ENCODE data around the gene ANXA4.

ANXA4 gene

DNA sequence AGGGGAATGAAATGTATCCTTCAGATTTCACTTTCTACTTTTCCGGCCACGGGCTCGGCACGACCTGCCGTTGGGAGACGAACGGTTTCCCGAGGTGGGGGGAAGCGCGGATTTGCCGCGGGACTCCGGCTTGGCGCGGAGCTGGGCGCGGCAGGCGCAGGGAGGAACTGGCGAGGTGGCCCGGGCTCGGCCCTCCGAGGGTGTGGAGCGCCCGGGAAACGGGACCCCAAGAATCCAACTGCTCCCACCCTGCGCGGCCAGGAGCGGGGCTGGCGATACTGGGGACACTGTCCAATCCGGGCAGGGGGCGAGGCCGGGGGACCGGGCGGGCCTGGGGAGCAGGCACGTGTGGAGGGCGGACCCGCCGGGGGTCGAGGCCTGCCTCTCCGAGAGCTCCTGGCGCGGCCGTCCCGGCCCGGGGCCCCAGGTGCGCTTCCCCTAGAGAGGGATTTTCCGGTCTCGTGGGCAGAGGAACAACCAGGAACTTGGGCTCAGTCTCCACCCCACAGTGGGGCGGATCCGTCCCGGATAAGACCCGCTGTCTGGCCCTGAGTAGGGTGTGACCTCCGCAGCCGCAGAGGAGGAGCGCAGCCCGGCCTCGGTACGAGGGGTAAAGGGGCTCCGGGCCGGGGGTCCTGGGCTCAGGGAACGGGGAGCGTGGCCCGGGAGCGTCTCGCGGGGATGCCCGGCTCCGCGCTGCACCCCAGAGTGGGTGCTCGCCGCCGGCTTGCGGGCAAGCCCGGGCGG lies at the start of gene ANXA4:
TSS of gene ANXA4 (plus strand) at position 560 of the 747 bp plus-strand sequence. CDS start 39,432 bp downstream, outside the sequence.
- DNase-seq: peak; percentile 83

DNA sequence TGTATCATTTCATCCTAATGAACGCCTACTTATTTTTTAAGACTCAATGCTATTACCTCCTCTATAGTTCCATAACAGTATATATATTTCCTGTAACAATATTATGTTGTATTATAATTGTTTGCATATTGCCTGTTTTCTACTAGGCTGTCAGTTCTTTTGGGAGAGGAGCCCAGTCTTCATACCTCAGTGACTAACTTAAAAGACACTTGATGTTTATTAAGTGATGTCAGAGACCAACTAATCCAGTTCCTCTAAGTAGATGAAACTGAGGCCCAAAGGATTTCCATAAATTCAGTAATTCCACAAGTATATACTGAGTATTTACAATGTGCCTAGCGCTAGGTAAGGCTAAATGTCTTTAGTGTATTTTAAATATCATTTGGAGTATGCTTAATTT lies 49.5 kb upstream of the ANXA4 start:
- DNase-seq: no peak

DNA sequence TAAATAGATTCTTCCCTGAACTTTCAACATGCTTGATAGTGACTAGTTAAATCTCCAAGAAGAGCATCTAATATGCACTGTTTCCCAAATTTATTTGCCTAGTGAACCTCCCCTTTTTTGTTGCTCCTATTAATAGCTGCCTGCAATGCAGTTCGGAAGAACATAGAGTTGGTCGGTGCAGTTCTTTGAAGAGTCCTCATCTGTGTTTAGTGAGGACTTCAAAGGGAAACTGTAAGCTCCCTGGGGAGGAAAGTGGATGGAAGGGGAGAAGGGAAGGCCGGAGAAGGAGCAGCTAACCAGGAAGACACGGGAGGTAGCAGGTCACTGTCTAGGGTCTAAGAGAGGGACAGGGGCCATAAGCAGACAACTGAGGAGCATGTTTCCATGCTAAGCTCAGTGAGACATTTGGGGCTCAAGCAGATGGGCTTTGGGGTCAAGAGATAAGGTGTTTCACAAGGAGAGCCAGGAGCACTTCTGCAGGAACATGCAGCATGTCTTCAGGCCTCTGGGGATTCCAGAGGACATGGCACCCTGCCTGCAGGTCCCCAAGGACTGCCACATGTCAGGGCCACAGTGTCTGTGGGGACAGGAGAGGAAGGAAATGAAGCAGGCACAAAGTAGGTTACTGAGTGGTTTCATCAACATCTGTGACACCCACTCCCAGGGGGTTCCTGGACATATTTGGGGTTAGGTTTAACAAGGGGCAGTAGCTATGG lies 48.7 kb upstream of the ANXA4 start:
- peak; percentile 60 for DNase-seq

DNA sequence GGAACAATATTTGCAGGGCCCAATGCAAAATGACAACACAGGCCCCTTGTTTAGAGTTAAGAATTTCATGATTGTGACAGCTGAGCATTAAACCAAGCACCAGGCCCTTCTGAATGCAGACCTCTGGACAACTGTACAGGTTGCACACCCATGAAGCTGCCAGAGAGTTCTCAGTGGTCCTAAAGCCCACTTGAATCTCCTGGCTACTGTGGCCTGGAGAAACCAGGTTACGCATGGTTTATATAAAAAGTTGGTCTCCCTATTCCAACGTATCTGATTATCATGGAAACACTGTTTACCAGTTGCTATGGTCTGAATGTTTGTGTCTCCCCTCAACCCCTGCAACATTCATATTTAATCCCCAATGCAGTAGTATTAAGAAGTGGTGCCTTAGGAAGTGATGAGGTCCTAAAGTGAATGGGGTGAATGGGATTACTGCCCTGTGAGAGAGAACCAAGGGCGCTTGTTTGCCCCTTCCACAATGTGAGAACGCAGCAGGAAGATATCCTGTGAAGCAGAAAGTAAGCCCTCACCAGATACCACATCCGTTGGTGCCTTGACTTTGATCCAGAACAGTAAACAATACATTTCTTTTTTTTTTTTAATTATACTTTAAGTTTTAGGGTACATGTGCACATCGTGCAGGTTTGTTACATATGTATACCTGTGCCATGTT lies 48.0 kb upstream of the ANXA4 start:
- no peak for DNase-seq

DNA sequence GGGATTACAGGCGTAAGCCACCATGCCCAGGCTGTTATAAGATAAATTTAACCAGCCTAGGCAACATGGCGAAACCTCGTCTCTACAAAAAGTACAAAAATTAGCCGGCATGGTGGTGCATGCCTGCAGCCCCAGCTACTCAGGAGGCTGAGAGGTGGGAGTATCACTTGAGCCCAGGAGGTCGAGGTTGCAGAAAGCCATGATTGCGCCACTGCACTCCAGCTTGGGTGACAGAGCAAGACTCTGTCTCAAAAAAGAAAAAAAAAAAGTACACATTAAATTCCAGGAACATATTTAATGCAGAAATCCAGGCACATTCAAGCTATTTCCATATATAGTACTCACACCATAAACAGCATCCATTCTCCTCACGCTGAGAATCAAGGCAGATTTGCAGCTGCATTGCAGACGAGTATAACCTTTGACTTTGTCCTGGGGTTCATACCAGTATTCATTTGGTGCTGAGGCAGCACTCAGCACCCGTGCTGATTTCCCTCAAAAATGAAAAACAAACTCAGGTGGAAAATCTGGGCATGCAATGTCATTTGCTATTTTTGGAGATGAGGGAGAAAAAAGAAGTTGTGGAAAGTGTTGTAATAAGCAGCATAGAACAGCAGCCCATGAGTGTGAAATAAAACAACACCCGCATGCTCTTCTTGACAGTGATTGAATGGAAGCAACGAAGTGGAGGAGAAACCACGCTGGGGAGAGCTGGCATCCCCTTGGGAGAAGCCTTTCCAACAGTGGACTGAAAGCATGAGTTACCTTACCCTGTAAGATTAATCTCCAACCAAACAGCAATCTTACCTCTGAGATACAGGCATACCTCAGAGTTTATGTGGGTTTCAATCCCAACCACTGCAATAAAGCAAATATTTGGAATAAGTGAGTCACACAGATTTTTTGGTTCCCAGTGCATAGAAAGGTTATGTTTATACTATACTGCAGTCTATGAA lies 46.8 kb upstream of the ANXA4 start:
- no peak for DNase-seq

DNA sequence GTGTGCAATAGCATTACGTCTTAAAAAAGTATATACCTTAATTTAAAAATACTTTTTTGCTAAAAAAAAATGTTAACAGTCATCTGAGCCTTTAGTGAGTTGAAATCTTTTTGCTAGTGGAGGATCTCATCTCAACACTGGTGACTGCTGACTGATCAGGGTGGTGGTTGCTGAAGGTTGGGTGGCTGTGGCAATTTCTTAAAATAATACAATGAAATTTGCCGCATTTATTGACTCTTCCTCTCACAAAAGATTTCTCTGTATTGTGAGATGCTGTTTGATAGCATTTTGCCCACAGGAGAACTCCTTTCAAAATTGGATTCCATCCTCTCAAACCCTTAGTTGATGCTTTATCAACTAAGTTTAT lies 46.1 kb upstream of the ANXA4 start:
- DNase-seq: no peak

DNA sequence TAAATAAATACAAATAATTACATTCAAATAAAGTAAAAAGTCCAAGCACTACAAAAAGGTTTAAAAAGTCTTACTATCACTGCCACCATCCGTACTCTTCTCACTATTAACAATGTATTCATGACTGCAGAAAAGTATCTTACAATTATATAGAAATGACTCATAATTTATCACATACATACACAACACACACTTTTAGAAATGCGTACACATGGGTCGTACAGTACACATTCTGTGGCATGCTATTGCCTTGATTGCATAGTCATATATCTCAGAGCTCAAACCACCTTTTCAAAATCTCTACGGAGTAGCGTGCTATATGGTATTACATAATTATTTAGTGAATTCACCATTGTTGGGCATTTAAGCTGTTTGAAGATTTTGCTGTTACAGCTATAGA lies 41.6 kb upstream of the ANXA4 start:
- DNase-seq: no peak

DNA sequence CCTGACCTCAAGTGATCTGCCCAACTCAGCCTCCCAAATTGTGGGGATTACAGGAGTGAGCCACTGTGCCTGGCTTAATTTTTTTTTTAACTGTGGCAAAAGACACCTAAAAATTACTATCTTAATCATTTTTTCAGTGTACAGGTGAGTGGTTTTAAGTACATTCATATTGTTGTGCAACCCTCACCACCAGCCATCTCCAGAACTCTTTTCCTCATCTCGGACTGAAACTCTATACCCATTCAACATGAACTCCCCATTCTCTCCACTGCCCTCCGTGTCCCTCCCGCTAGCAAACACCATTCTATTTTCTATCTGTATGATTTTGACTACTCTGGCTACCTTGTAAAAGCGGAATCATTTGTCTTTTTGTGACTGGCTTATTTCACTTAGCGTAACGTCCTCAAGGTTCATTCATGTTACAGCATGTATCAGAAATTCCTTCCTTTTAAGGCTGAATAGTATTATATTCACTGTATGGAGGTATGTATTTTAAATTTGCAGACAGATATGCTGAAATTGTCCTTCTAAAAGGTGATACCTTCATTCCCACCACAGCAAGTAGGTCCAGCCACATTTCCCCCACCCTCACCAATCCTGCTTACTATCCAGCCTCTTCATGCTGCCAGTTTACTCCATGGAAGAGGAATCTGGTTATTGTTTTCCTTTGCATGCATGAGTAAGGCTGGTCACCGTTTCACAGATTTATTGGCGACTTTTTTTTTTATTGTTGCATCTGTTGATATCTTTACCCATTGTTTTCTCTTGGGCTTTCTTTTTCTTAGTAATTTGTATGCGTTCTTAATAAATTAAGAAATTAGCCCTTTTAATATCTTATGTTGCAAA lies 40.6 kb upstream of the ANXA4 start:
- DNase-seq: no peak

DNA sequence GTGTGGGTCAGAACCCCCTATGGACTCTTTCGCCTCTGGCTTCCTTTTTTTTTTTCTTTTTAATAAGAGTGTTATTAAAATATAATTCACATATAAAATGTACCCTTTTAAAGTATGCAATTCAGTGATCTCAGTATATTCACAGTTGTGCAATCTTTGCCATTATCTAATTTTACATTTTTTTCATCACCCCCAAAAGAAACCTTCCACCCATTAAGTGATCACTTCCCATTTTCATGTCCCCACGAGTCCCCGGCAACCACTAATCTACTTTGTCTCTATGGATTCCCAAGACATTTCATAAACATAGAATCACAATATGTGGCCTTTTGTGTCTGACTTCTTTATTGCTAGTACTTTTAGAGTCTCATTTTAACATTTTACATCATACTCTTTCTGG lies 38.7 kb upstream of the ANXA4 start:
- no peak for DNase-seq

DNA sequence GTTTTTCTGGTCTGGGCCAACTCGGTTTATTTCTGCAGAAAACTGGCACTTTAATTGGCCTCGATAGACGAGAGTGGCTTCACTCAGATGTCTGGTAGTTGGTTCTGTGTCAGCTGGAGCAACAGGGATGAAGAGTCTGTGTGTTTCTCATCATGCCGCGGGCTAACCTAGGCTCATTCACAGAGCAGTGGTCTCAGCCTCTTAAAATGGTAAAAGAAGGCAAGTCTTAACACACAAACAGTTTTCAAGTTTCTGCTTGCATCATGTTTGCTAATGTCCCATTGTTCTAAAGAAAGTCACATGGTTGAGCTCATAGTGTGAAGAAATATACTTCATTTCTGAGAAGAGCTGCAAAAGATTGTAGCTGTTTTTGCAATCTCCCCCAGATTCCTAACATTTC lies 37.5 kb upstream of the ANXA4 start:
- DNase-seq: no peak

DNA sequence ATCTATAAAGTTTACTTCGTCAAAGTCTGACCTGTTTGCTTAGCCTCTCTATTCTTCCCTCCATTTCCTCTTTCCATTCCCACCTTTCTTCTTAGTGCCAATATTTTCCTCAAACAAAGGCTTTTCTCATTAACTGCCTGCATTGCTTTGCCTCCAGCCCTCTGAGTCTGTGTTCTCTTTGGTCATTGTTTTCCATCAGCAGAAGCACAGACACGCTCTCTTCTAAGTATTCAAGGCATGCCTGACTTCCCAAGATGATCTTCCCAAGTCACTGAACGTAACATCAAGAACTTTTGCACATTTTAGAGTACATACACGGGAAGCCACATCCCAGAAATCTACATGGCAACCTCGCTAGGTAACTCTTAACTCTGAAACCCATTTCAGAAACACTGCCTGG lies 32.6 kb upstream of the ANXA4 start:
- no peak for DNase-seq

DNA sequence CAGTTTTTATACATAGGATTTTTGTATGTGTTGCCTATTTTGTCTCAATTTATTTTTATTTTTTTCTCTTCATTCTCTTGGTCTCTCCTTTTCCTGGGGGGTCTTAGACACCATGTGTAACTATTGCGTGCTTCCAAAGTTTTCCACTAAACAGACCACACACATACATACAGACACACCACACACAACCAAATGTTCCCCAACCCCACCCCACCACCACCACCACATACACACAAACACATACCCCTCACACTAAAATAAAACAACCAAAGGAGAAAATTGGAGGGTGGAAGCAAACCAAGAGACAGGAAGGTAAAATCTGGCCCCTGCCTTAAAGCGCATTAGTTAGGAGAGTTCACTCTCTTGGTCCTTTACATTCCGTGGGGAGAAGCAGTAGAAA lies 30.0 kb upstream of the ANXA4 start:
- no peak for DNase-seq

DNA sequence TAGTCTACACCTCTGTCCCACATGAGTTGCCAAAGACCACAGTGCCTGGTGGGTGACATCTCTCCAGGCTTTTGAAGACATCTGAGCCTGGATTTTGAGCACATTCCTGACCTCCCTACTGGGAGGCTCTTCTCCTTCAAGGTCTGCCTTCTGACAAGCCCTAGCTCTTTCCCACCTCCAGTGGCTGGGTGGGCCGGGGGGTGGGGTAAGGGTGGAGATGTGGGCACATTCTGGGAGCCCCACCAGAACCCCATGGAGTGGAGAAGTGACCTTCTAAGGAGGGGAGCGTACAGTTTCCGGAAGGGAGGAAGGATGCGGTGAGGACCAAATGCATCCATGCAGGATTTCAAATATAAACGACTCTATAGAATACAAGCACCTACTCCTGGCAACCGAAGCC lies 27.9 kb upstream of the ANXA4 start:
- no peak for DNase-seq

DNA sequence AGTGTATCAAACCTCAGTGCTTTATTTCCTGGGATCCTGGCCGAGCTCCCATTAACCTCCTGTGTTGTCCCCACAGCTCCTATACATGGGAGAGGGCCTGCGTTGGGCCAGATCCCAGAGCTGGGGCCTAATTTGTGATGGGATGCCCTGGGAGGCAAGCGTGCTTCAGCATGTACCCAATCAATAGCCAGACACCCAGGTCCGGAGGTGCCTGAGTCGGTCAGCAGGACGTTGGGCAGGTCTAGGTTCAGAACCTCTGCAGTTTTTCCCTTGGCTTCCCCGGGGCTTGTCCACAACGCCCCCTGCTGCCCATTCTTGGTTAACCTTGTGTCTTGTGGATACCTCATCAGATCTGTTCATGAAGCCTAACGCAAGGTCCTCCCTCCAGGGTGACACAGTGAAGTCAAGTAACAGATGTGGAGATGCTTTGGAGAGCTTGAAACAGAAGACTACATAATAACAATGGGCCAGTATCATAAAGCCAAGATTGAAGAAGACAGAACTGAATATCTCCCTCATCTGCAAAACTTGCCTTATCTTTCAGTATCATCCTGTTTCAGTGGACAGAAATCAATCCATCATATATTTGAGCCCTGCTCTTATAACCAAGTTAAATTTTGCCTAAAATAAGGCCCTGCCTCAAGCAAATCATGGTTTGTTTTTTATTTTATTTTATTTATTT lies 27.3 kb upstream of the ANXA4 start:
- DNase-seq: peak; percentile 95

DNA sequence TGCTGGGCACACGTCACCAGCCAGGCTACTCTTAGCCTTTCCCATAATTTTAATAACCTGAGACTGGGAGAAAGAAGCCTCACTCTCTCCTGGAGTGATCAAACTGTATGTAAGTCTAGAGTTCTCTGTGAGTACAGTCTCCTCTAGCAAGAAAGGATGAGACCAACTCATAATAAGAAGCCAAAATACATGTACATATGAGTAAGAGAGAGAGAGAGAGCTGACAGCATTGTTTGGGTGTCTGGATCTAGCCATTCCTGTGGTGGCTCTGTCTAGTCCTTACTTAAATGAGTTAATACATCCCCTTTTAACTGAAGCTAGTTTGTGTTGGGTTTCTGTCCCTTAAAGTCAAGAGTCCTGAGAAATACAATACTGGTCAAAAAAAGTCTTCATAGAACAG lies 26.0 kb upstream of the ANXA4 start:
- no peak for DNase-seq

DNA sequence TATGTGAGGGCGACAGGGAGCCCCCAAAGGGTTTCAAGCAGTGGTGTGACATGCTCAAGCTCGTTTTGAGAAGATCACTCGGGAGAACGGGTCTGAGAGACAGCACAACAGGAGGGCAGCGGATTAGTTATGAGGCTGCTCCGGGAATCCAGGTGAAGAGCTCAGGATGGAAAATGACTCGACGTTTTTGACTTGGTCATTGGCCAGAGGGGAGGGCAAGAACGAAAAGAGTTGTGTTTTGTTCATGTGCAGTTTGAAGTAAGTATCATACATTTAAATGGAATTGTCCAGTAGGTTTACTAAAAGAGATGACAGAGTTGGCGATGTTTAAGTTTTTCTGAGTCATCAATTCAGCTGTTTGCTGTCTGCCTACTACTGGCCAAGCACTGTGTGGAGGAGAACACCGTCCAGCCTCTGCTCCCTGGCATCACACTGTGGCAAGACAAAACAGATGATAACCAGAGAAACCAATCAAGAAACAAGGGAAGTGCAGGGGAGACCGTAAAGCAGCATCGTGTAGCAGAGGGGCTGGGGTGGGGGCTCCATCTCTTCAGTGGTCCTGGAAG lies 25.3 kb upstream of the ANXA4 start:
- no peak for DNase-seq

DNA sequence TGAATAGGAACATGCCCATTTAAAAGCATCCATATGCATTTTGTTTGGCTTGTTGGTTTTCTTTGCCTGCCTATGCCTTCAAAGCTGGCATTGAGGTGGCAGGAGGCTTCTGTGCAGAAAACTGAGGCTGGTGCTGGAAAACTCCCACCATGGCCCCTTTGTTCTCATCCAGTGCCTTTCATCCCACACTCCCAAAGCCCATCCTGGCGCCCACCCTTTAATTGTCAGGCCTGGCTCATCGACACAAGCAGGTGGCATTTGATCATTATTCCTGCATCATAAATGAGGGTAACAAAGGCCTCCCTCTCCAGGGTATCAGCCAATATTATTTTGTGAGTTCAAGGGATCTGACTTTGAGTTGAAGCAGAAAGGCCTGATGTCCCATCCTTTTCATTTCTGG lies 24.7 kb upstream of the ANXA4 start:
- DNase-seq: no peak

DNA sequence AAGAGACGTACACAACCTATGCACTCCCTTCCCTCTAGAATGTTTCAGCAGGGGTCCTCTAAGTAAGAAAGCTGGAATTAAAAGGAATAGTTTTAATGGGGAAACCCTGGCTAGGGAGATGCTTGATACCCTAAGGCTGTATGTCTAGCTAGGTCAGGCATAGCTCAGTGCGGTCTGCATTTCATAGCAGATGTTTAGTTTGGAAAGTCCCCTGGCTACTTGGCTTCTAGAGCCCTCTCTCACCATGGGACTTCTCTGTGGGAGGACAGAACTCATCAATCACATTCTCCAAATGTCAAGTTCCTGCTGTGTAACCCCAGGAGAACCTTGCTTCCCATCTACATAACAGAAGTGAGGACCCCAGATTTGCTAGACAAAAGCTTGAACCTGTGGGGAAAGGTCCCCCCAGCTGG lies 24.1 kb upstream of the ANXA4 start:
- no peak for DNase-seq

DNA sequence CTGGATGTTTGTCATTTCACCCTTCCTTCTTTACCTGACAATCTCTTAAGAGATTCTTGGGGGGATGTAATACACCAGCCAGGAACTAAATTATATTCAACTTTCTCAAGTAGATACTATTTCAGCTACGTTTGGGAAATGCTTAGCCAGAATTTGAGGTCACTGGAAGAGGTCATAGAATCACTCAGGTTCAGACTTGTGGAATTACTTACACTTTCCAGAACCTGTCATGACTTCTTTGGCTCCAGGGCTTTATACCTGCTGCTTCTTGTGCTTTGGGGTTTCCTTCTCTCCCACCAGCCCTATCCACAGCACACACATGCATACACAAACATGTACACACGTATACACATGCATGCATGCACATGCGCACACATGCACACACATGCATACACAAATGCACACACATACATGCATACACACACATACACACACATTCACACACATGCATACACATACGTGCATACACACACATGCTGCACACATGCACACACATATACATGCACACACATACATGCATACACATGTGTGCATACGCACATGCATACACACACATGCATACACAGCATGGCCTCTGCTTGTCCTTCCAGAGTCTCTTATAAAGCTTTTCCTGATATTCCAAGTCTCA lies 23.5 kb upstream of the ANXA4 start:
- no peak for DNase-seq

DNA sequence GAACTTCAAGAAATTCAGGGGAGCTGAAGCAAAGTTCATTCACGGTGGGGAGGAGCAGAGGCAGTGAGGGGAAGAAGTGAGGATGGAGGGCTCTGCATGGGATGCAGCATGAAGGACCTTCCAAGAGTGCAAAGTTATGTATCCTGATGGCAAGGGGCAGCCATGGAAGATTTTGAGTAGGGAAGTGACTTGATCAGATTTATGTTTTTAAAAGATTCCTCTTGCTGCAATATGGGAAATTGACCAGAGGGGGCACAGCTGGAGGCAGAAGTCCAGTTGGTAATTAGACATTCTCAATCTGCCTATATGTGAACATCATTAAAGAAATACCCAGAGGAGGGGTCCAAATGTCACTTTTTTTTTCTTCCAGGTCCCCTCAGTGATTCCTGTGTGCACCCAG lies 21.5 kb upstream of the ANXA4 start:
- DNase-seq: no peak

DNA sequence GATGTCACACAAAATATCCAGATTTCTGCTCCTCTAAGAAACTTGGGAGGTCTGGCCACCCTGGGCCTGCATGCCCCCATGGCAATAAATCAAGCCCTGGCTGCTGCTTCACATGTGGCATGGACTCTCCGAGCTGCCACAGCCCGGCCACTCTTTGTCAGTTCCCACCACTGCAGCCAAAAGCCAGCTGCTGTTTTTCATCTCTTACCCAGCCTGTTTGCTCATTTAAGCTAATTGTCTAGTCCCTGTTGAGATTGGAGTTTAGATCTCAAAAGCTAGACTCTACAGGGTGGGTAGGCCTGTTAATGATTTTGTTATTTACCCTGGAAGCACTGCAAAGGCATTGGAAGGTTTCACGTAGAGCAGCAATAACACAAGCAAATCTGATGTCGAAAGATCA lies 20.9 kb upstream of the ANXA4 start:
- no peak for DNase-seq

All from activated CD8-positive, alpha-beta memory T cell treated with anti-CD3 and anti-CD28 coated beads, Interleukin-2, amount 50 U/mL, for 48 hours (primary cell).